ENCODE data around the gene IPO11.

GRCh38 chr5:62585751-62586150 lies 173.2 kb downstream of the IPO11 start:
- TF ChIP-seq TAF1 (IDR thresholded peaks at IDR 0.05; ENCODE audit: low read depth, low read length) (no peak), POLR2A (IDR thresholded peaks at IDR 0.05; ENCODE audit: low read depth, low read length) (no peak), POLR2AphosphoS5 (IDR thresholded peaks at IDR 0.05; ENCODE audit: low read depth, low read length) (no peak), SPI1 (IDR thresholded peaks at IDR 0.05; ENCODE audit: low read depth, low read length) (no peak), POU2F2 (IDR thresholded peaks at IDR 0.05; ENCODE audit: low read depth, low read length) (no peak), PAX5 (IDR thresholded peaks at IDR 0.05; ENCODE audit: insufficient read depth, low read length, severe bottlenecking) (no peak)

Measured in GM12891 (cell line).